Breast epithelium (tissue), 4 donors: ENCODE measurements around the gene PPDPF. TPM values are rescaled to one million over a fixed set of nuclear protein-coding genes. Genes with fewer than 3 reads are reported as not detected.

Experiments
- DNase-seq, 2 donors: peaks; one replicate each; pipeline ENCODE4 v3.0.0-alpha.2; 2019; ENCODE audit warnings: low spot score in 2 of 2
- H3K27ac ChIP-seq, 2 donors: fragments of 200-600 bp; sonication (generic) in 1 of 2; one replicate each; pipeline ENCODE4 v1.5.1; 2016 to 2019; ENCODE audit warnings: mild to moderate bottlenecking in 1 of 2
- H3K27me3 ChIP-seq, 2 donors: fragments of 200-600 bp; sonication (generic) in 1 of 2; one replicate each; pipeline versions ENCODE4 v1.5.1 to v1.6.0; 2017 to 2019; ENCODE audit warnings: control low read depth in 1 of 2, mild to moderate bottlenecking in 1 of 2
- H3K36me3 ChIP-seq: fragments of 200-600 bp; one replicate; pipeline ENCODE4 v1.5.1; 2019
- H3K4me1 ChIP-seq, 2 donors: fragments of 200-600 bp; sonication (generic); one replicate each; pipeline ENCODE4 v1.5.1; 2016 to 2019; ENCODE audit warnings: control low read depth in 1 of 2
- H3K4me3 ChIP-seq, 3 donors: fragments of 200-600 bp; sonication (generic); 1 replicate in 2 of 3; 2 replicates in 1 of 3; pipeline ENCODE4 v1.5.1; 2016 to 2019; ENCODE audit warnings: mild to moderate bottlenecking in 3 of 3, moderate library complexity in 2 of 3
- H3K9me3 ChIP-seq, 2 donors: fragments of 200-600 bp; sonication (generic) in 1 of 2; one replicate each; pipeline ENCODE4 v1.5.1; 2016 to 2019; ENCODE audit warnings: control low read depth in 1 of 2
- CTCF ChIP-seq, 3 donors: fragments of 450-650 bp; IDR thresholded peaks; one replicate each; pipeline ENCODE4 v1.5.1; 2016 to 2017; ENCODE audit warnings: antibody characterized with exemption in 3 of 3, mild to moderate bottlenecking in 3 of 3, moderate library complexity in 3 of 3
- POLR2A ChIP-seq: fragments of 450-650 bp; IDR thresholded peaks from one replicate; pipeline ENCODE4 v1.6.1; 2016; ENCODE audit warnings: antibody characterized with exemption, mild to moderate bottlenecking, moderate library complexity
- POLR2AphosphoS5 ChIP-seq, 3 donors: sonication (generic); formaldehyde crosslinking; IDR thresholded peaks; one replicate each; pipeline ENCODE4 v1.6.1; 2017; ENCODE audit warnings: antibody characterized with exemption in 3 of 3
- intact Hi-C: fragments of 100-400 bp; cut with DNase I; formaldehyde crosslinking; loops from one replicate; pipeline ENCODE4 v1.15.1; 2023; ENCODE audit warnings: low total_unique reads
- total RNA-seq, 3 donors: library from RNA; depleted of rRNA; stranded (reverse); fragments of >200 nt; gene quantifications; one replicate each; pipeline ENCODE4 v1.1.0, GENCODE V29; 2016

PPDPF gene
- total RNA-seq, 3 donors from 2014 or later = 71.8 to 151 (median 133) TPM

- Histone ChIP-seq H3K9me3 (peaks cover 0 to 9% of the 10 kb centered on the region in 2 donors), H3K4me1 (peaks cover 0 to 15% of the 10 kb centered on the region in 2 donors), H3K27me3 (no peaks in the 10 kb centered on the region), H3K36me3 (no peaks in the 10 kb centered on the region), H3K4me3 (peak overlapping the region; percentile 85 to 95 (median 90)), H3K27ac (peak overlapping the region; percentile 99)
- peak; percentile 81 to 85 for DNase-seq
- TF ChIP-seq CTCF (IDR thresholded peaks at IDR 0.05) (no peak), POLR2A (no peak), POLR2AphosphoS5 (IDR thresholded peaks at IDR 0.05) (no peak)
- intact Hi-C loops = no loop called here
Observed at GRCh38 chr20:63520934-63521601, 503 bp downstream of the PPDPF start.

- DNase-seq = no peak
- no peaks in the 10 kb centered on the region for H3K36me3 ChIP-seq
- H3K4me3 ChIP-seq = peak overlapping the region; percentile 85 to 95 (median 90)
- H3K27me3 ChIP-seq = no peaks in the 10 kb centered on the region
- TF ChIP-seq CTCF (IDR thresholded peaks at IDR 0.05) (no peak), POLR2A (no peak), POLR2AphosphoS5 (IDR thresholded peaks at IDR 0.05) (no peak)
- intact Hi-C loops = no loop called here
- H3K4me1 ChIP-seq = peaks cover 0 to 15% of the 10 kb centered on the region in 2 donors
- H3K9me3 ChIP-seq = peaks cover 0 to 9% of the 10 kb centered on the region in 2 donors
- peak overlapping the region; percentile 99 for H3K27ac ChIP-seq
Observed at GRCh38 chr20:63521602-63522001, 1.0 kb downstream of the PPDPF start.

GRCh38 chr20:63522091-63522868, 1.7 kb downstream of the PPDPF start:
- intact Hi-C loops = no loop called here
- DNase-seq = no peak
- H3K27me3 ChIP-seq = no peaks in the 10 kb centered on the region
- TF ChIP-seq POLR2AphosphoS5 (IDR thresholded peaks at IDR 0.05) (no peak), POLR2A (no peak), CTCF (IDR thresholded peaks at IDR 0.05) (no peak)
- H3K4me1 ChIP-seq = peaks cover 0 to 15% of the 10 kb centered on the region in 2 donors
- peaks cover 0 to 9% of the 10 kb centered on the region in 2 donors for H3K9me3 ChIP-seq
- H3K27ac ChIP-seq = peak overlapping the region; percentile 21 to 99
- no peaks in the 10 kb centered on the region for H3K36me3 ChIP-seq
- peak overlapping the region in 2 of 3 donors; percentile 90 to 95 for H3K4me3 ChIP-seq

- intact Hi-C loops = no loop called here
- no peaks in the 10 kb centered on the region for H3K36me3 ChIP-seq
- peaks cover 0 to 15% of the 10 kb centered on the region in 2 donors for H3K4me1 ChIP-seq
- TF ChIP-seq CTCF (IDR thresholded peaks at IDR 0.05) (no peak), POLR2AphosphoS5 (IDR thresholded peaks at IDR 0.05) (no peak), POLR2A (no peak)
- peak overlapping the region in 1 of 3 donors; percentile 95 for H3K4me3 ChIP-seq
- H3K9me3 ChIP-seq = peaks cover 0 to 9% of the 10 kb centered on the region in 2 donors
- no peaks in the 10 kb centered on the region for H3K27me3 ChIP-seq
- no peak for DNase-seq
- no peak overlapping the region for H3K27ac ChIP-seq
Observed at GRCh38 chr20:63522981-63523611, 2.5 kb downstream of the PPDPF start.
